GM10248 (cell line): ENCODE measurements around the gene GCM1.

Experiments
- CTCF ChIA-PET: fragments of 300-600 bp; sonication (Branson Sonifier 250); formaldehyde crosslinking; extraction: SDS; loops from one replicate; lab custom pipeline; 2021; ENCODE audit warnings: antibody characterized with exemption; lab: Yijun Ruan, JAX
- POLR2A ChIA-PET: fragments of 350-650 bp; sonication (Branson Sonifier 250); formaldehyde crosslinking; extraction: SDS; loops from one replicate; lab custom pipeline; 2020; ENCODE audit warnings: antibody characterized with exemption; lab: Yijun Ruan, JAX
- DNase-seq: peaks from one replicate; pipeline ENCODE4 v3.0.0; 2012; ENCODE audit errors: extremely low spot score
- TF ChIP-seq, protein P1 (sequence below): IDR thresholded peaks from 2 replicates; pipeline ENCODE4 v1.5.1; 2012; ENCODE audit warnings: mild to moderate bottlenecking, low read depth; ENCODE audit errors: extremely low read depth, missing control alignments, control extremely low read depth

GCM1 gene, protein sequence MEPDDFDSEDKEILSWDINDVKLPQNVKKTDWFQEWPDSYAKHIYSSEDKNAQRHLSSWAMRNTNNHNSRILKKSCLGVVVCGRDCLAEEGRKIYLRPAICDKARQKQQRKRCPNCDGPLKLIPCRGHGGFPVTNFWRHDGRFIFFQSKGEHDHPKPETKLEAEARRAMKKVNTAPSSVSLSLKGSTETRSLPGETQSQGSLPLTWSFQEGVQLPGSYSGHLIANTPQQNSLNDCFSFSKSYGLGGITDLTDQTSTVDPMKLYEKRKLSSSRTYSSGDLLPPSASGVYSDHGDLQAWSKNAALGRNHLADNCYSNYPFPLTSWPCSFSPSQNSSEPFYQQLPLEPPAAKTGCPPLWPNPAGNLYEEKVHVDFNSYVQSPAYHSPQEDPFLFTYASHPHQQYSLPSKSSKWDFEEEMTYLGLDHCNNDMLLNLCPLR

DNA sequence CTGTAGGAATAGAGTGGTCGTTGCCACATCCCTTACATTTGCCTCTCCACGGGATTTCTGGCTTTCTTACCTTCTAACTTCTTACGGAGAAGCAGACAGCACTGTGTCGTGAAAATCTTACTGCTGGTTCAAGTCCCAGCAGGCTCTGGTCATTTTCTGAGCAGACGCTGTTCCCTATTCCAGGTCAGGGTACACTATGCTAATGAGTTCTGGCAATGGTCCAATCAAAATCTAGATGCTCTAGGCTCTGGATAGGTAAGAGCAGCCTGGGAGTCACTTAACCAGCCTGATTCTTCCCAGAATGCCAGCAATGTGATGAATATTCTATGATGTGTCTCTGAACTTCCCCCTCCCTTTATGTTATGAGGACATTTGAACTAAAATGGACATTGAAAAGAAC is at the start of gene GCM1:
Gene GCM1, minus strand, starts transcription at position 158 of the 400 bp plus-strand sequence. CDS start 3,209 bp downstream, outside the sequence.
- ChIA-PET CTCF (no interaction called here), POLR2A (no interaction called here)
- no peak for DNase-seq
- TF ChIP-seq, protein P1, sequence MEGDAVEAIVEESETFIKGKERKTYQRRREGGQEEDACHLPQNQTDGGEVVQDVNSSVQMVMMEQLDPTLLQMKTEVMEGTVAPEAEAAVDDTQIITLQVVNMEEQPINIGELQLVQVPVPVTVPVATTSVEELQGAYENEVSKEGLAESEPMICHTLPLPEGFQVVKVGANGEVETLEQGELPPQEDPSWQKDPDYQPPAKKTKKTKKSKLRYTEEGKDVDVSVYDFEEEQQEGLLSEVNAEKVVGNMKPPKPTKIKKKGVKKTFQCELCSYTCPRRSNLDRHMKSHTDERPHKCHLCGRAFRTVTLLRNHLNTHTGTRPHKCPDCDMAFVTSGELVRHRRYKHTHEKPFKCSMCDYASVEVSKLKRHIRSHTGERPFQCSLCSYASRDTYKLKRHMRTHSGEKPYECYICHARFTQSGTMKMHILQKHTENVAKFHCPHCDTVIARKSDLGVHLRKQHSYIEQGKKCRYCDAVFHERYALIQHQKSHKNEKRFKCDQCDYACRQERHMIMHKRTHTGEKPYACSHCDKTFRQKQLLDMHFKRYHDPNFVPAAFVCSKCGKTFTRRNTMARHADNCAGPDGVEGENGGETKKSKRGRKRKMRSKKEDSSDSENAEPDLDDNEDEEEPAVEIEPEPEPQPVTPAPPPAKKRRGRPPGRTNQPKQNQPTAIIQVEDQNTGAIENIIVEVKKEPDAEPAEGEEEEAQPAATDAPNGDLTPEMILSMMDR, result no peak

DNA sequence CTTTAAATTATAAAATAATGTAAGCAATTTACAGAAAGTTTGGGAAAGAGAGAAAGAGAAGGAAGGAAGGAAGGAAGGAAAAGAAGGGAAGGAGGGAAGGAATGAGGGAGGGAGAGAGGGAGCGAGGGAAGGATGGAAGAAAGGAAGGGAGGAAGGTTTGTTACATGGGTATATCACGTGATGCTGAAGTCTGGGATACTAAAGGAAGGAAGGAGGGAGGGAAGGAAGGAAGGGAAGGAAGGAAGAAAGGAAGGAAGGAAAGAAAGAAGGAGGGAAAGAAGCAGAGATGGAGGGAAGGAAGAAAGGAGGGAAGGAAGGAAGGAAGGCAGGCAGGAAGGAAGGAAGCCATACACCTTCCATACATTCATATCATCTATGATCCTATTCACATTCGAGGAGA is 48.9 kb upstream of the GCM1 start:
- POLR2A ChIA-PET, result no interaction called here
- DNase-seq, result no peak
- TF ChIP-seq, protein P1, result no peak
- CTCF ChIA-PET, result no interaction called here

DNA sequence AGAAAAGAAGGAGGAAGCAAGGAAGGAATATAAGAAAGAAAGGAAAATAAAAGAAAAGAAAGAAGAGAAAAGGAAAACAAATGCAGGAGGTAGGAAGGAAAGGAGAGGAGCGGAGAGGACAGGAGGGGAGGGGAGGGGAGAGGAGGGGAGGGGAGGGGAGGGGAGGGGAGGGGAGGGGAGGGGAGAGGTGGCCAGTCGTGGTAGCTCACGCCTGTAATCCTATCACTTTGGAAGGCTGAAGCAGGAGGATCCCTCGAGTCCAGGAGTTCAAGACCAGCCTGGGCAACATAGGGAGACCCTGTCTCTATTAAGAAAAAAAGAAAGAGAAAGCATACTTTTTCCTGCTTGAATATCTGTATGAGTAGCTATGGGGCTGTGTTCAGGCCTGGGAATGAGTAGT is 46.4 kb upstream of the GCM1 start:
- TF ChIP-seq, protein P1, result no peak
- no peak for DNase-seq
- ChIA-PET CTCF (interaction anchor here (1.7 kb wide), 1 partner anchor 22 kb away, joined by 4 read pairs; no protein-coding TSS in a partner anchor), POLR2A (no interaction called here)

DNA sequence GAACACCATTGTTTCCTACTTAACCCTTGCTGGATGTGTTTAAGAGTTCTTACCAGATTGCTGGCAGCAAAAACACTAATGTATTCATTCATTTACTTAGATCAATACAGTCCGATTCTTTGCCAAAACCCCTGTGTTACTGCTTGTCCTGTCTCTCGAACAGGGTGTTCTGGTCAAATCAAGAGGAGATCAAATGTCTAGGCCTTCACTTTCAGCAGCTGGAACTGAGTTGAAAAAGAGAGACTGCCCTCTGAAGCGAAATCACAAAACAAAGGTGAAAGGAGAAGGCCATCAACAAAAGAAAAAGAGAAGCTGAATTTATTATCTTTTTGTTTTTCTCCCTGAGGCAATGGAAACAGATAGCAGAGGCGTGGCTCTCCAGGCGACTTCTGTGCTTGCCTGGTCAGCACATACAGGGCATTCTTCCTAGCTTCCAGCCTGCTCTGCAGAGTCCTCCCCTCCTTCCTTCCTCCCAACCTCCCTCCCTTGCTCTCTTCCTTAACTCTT is 44.1 kb upstream of the GCM1 start:
- ChIA-PET POLR2A (no interaction called here), CTCF (interaction anchor here (1.2 to 1.9 kb wide), 3 partner anchors 17 to 38 kb away, joined by 3 to 5 read pairs (median 4); no protein-coding TSS in a partner anchor)
- no peak for DNase-seq

DNA sequence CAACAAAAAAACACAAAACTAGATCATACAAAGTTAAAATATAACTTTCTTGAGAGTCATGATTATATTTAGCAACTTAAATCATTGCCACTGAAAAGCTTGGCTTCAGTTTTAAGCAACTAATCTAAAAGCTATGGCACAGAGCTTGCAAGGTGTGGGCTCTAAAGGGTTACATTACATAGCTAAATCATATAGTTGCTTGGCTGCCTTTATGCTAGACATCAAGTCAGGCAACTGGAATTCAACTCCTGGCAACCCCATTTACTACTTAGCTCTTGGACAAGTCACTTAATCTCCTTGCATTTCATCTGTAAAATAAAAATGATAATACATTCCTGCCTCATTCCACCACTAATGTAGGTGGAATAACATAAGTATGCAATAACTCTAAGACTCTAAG is 40.9 kb upstream of the GCM1 start:
- CTCF ChIA-PET, result interaction anchor here (0.8 to 1.7 kb wide), 4 partner anchors 17 to 284 kb away, joined by 3 to 5 read pairs (median 4); no protein-coding TSS in a partner anchor
- TF ChIP-seq, protein P1, result no peak
- DNase-seq, result no peak
- POLR2A ChIA-PET, result no interaction called here

More for the DNA sequence above, 44.1 kb upstream of the GCM1 start:
- TF ChIP-seq, protein P1, result no peak

DNA sequence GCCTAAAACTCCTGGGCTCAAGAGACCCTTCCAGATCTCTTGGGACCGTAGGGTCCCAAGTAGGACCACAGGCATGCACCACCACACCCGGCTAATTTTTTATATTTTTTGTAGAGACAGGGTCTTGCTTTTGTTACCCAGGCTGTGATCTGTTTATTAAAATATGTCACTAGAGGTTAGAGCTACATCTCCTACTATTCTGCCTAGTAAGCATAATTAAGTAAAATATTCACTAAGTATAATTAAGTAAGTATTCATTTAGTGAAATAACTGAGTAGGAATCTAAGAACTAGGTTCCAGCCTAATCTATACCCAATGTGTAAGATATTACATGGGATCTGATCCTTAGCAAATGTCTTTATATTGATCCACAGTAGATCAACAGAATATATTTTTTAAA is 40.2 kb upstream of the GCM1 start:
- ChIA-PET POLR2A (no interaction called here), CTCF (interaction anchor here (0.9 to 1.7 kb wide), 6 partner anchors 9 to 295 kb away, joined by 3 to 6 read pairs (median 3); no protein-coding TSS in a partner anchor)
- TF ChIP-seq, protein P1, result no peak
- no peak for DNase-seq
